Measurements from ENCODE around the gene RCAN3. TPM values are rescaled to one million over a fixed set of nuclear protein-coding genes. Genes with fewer than 3 reads are reported as not detected.

The RCAN3 gene
- total RNA-seq, 1 donor from 2014 or later, result 24.9 TPM

DNA sequence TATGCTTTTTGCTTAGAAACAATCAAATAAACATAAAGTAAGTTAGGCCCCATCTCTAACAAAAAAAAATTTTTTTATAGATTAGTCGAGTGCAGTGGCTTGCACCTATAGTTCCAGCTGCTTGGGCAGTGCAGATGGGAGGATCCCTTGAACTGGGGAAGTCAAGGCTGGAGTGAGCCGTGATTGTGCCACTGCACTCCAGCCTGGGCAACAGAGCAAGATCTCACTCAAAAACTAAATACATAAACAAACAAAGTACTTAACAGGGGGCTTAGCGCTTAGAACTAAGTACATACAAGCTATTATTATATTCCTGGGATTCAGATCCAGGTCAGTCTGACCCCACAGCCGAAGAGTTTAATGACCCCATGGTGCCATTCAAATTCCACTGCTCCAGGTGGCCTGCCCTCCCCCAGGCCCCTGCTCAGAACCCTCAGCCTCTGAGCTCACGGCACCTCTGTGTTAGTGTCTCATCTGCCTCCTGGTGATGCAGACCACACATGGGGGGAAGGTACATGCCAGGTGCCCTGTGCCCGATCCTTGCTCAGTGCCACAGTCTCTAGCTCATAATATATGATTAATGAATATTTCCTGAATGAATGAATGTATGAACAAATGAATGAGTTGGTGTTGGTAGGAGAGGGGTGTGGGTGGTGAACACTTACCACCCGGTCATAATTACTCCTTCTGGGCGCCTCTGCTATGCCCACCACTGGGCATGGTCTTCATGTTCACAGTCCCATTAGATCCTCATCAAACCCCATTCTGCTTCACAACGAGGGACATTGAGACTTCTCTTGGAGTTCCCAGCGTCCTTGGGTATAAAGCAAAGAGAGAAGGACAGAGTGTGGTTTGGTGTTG, 67.9 kb downstream of the RCAN3 start:
- H3K27ac Mint-ChIP-seq (ENCODE audit: unreplicated experiment), result no peak overlapping the region
- no peak for DNase-seq (ENCODE audit: low spot score)
- peaks cover 4% of the 10 kb centered on the region for H3K4me1 Mint-ChIP-seq (ENCODE audit: unreplicated experiment)
- no peaks in the 10 kb centered on the region for H3K9me3 Mint-ChIP-seq (ENCODE audit: unreplicated experiment)
- TF ChIP-seq, protein P1, sequence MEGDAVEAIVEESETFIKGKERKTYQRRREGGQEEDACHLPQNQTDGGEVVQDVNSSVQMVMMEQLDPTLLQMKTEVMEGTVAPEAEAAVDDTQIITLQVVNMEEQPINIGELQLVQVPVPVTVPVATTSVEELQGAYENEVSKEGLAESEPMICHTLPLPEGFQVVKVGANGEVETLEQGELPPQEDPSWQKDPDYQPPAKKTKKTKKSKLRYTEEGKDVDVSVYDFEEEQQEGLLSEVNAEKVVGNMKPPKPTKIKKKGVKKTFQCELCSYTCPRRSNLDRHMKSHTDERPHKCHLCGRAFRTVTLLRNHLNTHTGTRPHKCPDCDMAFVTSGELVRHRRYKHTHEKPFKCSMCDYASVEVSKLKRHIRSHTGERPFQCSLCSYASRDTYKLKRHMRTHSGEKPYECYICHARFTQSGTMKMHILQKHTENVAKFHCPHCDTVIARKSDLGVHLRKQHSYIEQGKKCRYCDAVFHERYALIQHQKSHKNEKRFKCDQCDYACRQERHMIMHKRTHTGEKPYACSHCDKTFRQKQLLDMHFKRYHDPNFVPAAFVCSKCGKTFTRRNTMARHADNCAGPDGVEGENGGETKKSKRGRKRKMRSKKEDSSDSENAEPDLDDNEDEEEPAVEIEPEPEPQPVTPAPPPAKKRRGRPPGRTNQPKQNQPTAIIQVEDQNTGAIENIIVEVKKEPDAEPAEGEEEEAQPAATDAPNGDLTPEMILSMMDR (IDR thresholded peaks at IDR 0.05; ENCODE audit: unreplicated experiment), result no peak
- H3K4me3 Mint-ChIP-seq (ENCODE audit: unreplicated experiment), result no peak overlapping the region
- H3K36me3 Mint-ChIP-seq (ENCODE audit: low read depth, unreplicated experiment), result no peaks in the 10 kb centered on the region
- peaks cover 1% of the 10 kb centered on the region for H3K27me3 Mint-ChIP-seq (ENCODE audit: unreplicated experiment)

DNA sequence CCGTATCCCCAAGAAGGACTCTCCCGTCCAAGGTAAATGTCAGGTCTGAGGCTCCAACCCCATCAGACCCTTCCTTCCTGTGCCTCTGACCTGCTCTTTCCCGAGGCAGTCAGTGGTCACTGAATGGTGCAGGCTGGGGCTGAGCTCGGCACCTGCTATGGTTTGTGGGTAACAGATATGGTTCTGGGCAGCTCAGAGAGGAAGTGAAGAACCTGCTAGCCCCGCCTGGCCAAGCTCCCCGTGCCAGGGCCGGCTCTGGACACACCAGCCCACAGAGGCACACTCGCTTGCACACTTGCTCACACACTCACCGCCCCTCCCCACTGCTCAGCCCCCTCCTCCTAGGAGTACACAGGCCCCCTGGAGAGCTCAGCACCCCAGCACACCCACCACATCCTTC, 69.7 kb downstream of the RCAN3 start:
- Mint-ChIP-seq H3K9me3 (ENCODE audit: unreplicated experiment) (no peaks in the 10 kb centered on the region), H3K27ac (ENCODE audit: unreplicated experiment) (no peak overlapping the region), H3K27me3 (ENCODE audit: unreplicated experiment) (no peaks in the 10 kb centered on the region), H3K4me3 (ENCODE audit: unreplicated experiment) (no peak overlapping the region), H3K4me1 (ENCODE audit: unreplicated experiment) (no peaks in the 10 kb centered on the region), H3K36me3 (ENCODE audit: low read depth, unreplicated experiment) (no peaks in the 10 kb centered on the region)
- no peak for DNase-seq (ENCODE audit: low spot score)
- TF ChIP-seq, protein P1 (IDR thresholded peaks at IDR 0.05; ENCODE audit: unreplicated experiment), result no peak

- no peak for DNase-seq (ENCODE audit: low spot score)
- TF ChIP-seq, protein P1 (IDR thresholded peaks at IDR 0.05; ENCODE audit: unreplicated experiment), result no peak
- Mint-ChIP-seq H3K36me3 (ENCODE audit: low read depth, unreplicated experiment) (no peaks in the 10 kb centered on the region), H3K27ac (ENCODE audit: unreplicated experiment) (no peak overlapping the region), H3K4me3 (ENCODE audit: unreplicated experiment) (no peak overlapping the region), H3K27me3 (ENCODE audit: unreplicated experiment) (peaks cover 4% of the 10 kb centered on the region), H3K4me1 (ENCODE audit: unreplicated experiment) (no peaks in the 10 kb centered on the region), H3K9me3 (ENCODE audit: unreplicated experiment) (no peaks in the 10 kb centered on the region)
Measured at GRCh38 chr1:24575905-24576587, 73.4 kb downstream of the RCAN3 start.

GRCh38 chr1:24578846-24579245, 76.2 kb downstream of the RCAN3 start:
- H3K36me3 Mint-ChIP-seq (ENCODE audit: low read depth, unreplicated experiment), result no peaks in the 10 kb centered on the region
- H3K27ac Mint-ChIP-seq (ENCODE audit: unreplicated experiment), result no peak overlapping the region
- no peak overlapping the region for H3K4me3 Mint-ChIP-seq (ENCODE audit: unreplicated experiment)
- H3K27me3 Mint-ChIP-seq (ENCODE audit: unreplicated experiment), result peaks cover 4% of the 10 kb centered on the region
- no peaks in the 10 kb centered on the region for H3K4me1 Mint-ChIP-seq (ENCODE audit: unreplicated experiment)
- no peak for DNase-seq (ENCODE audit: low spot score)
- no peaks in the 10 kb centered on the region for H3K9me3 Mint-ChIP-seq (ENCODE audit: unreplicated experiment)
- TF ChIP-seq, protein P1 (IDR thresholded peaks at IDR 0.05; ENCODE audit: unreplicated experiment), result no peak

GRCh38 chr1:24580756-24581155, 78.1 kb downstream of the RCAN3 start:
- Mint-ChIP-seq H3K36me3 (ENCODE audit: low read depth, unreplicated experiment) (no peaks in the 10 kb centered on the region), H3K27me3 (ENCODE audit: unreplicated experiment) (peaks cover 4% of the 10 kb centered on the region), H3K9me3 (ENCODE audit: unreplicated experiment) (no peaks in the 10 kb centered on the region), H3K4me3 (ENCODE audit: unreplicated experiment) (no peak overlapping the region), H3K27ac (ENCODE audit: unreplicated experiment) (no peak overlapping the region), H3K4me1 (ENCODE audit: unreplicated experiment) (no peaks in the 10 kb centered on the region)
- no peak for DNase-seq (ENCODE audit: low spot score)
- TF ChIP-seq, protein P1 (IDR thresholded peaks at IDR 0.05; ENCODE audit: unreplicated experiment), result no peak

Data from endothelial cell (in vitro differentiated cells).